Stimulated activated CD4-positive, alpha-beta T cell treated with anti-CD3 and anti-CD28 coated beads, Interleukin-2, amount 100 ng/mL, for 24 hours (primary cell): ENCODE results near the gene TMEM259.
A peak's percentile ranks its signal among the peaks of the same experiment; 100 is the strongest.

Source experiments
- DNase-seq, 2 donors: peaks; one replicate each; pipeline ENCODE4 v3.0.0-alpha.2; 2020

TMEM259 gene

GRCh38 chr19:982567-983170 is 38.3 kb downstream of the TMEM259 start:
- DNase-seq: peak; percentile 81 to 85

GRCh38 chr19:980133-980998 is 40.6 kb downstream of the TMEM259 start:
- DNase-seq: no peak

GRCh38 chr19:979318-979741 is 41.6 kb downstream of the TMEM259 start:
- no peak for DNase-seq

GRCh38 chr19:977058-977464 is 43.9 kb downstream of the TMEM259 start:
- no peak for DNase-seq

- no peak for DNase-seq
These were observed 44.4 kb downstream of the TMEM259 start for GRCh38 chr19:976476-976875.

GRCh38 chr19:974564-975257 is 46.2 kb downstream of the TMEM259 start:
- DNase-seq: no peak

- DNase-seq: no peak
These were observed 47.0 kb downstream of the TMEM259 start for GRCh38 chr19:973726-974563.

GRCh38 chr19:972281-972680 is 48.6 kb downstream of the TMEM259 start:
- DNase-seq: no peak

- no peak for DNase-seq
These were observed 49.1 kb downstream of the TMEM259 start for GRCh38 chr19:971795-972194.

GRCh38 chr19:970695-971094 is 50.2 kb downstream of the TMEM259 start:
- no peak for DNase-seq

- no peak for DNase-seq
These were observed 54.3 kb downstream of the TMEM259 start for GRCh38 chr19:966485-967088.

- DNase-seq: no peak
These were observed 55.9 kb downstream of the TMEM259 start for GRCh38 chr19:964761-965694.

GRCh38 chr19:964116-964520 is 56.8 kb downstream of the TMEM259 start:
- DNase-seq: no peak

GRCh38 chr19:963486-963951 is 57.4 kb downstream of the TMEM259 start:
- DNase-seq: no peak

- no peak for DNase-seq
These were observed 58.1 kb downstream of the TMEM259 start for GRCh38 chr19:962683-963400.

- no peak for DNase-seq
These were observed 58.9 kb downstream of the TMEM259 start for GRCh38 chr19:961866-962620.

GRCh38 chr19:960601-960938 is 60.4 kb downstream of the TMEM259 start:
- DNase-seq: no peak

GRCh38 chr19:960020-960419 is 60.9 kb downstream of the TMEM259 start:
- no peak for DNase-seq
